GM12873 (cell line): Measurements from ENCODE around the gene STIP1.

Source experiments
- TF ChIP-seq, protein P1 (sequence below): IDR thresholded peaks from 2 replicates; pipeline ENCODE4 v1.5.1; 2012; ENCODE audit warnings: low read depth, mild to moderate bottlenecking, moderate library complexity, low read length, control low read depth; ENCODE audit not compliant: insufficient read depth; ENCODE audit errors: missing control alignments

The STIP1 gene

DNA sequence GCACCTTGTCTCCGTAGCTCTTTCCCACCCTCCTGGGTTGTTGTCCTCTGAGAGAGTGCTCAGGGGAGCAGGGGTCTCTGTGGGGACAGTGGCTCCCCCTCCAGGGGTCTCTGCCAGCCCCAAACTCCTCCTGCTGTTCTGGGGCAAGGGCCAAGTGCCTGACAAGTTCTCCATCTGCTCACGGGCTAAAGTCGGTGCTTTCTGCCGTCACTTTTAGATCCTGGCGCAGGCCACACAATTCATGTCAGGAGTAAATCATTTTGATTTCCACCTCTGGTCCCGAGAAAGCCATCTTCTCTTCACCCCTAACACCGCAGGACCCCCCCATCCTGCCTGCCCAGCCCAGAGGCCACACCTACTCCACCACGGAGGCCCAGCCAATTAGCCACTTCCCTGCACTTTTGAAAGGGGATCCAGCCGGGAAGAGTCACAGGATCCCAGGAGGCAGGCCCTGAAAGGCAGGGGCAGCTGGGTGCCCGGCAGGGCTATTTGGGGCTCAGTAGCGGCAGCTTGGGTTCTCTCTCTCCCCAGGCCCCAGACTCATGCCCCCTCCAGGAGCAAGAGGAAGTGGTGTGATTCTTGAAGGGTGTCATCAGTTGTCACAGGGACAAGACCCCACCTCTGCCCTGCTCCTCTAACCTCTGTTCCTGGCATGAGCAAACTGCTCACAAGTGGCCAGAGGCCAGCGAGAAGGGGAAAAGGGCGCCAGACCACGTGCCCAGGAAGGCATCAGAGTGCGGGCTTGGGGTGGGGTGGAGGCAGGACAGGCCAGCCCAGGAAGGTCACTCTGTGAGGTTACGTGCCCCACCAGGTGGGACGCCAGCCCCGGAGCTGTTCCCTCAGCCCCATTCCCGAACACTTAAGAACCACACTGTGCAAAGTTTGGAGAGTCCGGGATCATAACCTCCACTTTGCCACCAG lies 21.3 kb upstream of the STIP1 start:
- TF ChIP-seq, protein P1, sequence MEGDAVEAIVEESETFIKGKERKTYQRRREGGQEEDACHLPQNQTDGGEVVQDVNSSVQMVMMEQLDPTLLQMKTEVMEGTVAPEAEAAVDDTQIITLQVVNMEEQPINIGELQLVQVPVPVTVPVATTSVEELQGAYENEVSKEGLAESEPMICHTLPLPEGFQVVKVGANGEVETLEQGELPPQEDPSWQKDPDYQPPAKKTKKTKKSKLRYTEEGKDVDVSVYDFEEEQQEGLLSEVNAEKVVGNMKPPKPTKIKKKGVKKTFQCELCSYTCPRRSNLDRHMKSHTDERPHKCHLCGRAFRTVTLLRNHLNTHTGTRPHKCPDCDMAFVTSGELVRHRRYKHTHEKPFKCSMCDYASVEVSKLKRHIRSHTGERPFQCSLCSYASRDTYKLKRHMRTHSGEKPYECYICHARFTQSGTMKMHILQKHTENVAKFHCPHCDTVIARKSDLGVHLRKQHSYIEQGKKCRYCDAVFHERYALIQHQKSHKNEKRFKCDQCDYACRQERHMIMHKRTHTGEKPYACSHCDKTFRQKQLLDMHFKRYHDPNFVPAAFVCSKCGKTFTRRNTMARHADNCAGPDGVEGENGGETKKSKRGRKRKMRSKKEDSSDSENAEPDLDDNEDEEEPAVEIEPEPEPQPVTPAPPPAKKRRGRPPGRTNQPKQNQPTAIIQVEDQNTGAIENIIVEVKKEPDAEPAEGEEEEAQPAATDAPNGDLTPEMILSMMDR = no peak

DNA sequence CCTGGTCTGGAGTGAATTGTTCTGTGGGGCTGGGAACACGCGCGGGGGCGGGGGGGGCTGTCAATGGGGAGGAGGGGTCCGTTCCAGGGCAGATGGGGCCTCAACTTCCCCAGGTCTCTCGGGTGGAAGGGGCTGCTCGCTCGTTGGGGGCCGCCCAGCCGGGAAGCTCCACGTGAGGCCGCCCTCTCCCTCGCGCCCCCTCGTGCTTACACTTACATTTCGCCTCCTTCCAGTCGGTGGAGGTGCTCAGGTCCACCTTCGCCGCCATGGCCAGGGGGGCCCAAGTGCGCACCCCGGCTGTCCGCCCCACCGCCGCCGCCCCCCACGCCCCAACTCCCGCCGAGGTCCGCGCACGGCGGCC lies 20.5 kb upstream of the STIP1 start:
- TF ChIP-seq, protein P1 = no peak

DNA sequence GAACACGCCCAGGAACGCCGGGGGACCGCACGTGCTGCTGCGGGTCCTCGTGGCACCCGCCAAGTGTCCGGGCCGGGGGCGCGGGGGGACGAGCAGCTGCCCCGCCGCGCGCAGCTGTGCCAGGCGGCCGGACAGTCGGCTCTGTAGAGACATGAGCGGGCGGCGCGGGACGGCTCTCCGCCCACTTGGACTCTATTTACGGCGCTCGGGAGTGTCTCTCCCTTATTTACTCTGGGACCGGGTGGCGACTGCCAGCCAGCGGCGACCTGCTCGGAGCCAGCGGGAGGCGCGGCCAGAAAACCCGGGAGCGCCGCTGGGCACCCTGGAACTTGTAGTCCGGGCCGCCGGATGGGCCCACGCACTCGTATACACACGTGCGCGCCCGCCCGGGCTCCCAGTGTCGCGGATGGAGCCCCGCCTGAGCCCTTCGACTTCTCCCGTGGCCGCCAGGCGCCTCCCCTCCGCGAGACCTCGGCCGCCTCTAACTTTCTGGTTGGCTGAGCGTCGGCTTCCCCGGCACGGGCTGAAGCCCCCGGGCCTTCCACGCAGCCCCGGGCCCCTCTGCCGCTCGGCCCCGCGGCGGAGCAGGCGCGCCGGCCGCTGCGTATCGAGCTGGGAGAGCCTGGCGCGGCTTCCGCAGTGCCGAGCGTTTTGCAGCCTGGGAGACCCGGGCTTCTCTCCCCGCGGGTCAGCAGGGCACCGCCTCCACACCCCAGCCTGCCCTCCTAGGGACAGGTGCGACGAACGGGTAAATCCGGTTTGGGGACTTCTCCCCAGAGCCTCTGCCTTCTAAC lies 19.9 kb upstream of the STIP1 start, which contains the start of gene MACROD1:
MACROD1 (minus strand) TSS at position 272 of the 794 bp plus-strand sequence; CDS start at position 153, 119 bp downstream.
- TF ChIP-seq, protein P1 = no peak

DNA sequence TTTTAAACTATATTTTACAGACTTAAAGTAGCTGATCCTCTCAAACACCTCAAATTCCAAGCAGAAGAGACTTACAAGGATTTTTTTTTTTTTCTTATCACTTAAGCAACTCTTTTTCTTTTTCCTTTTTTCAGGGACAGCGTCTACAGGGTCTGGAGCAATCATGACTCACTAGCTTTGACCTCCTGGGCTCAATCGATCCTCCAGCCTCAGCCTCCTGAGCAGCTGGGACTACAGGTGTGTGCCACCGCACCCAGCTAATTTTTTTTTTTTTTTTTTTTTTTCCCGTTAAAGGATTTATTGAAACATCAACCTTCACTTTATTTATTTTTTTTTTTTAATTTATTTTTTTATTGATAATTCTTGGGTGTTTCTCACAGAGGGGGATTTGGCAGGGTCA lies 15.6 kb upstream of the STIP1 start:
- TF ChIP-seq, protein P1 = no peak

DNA sequence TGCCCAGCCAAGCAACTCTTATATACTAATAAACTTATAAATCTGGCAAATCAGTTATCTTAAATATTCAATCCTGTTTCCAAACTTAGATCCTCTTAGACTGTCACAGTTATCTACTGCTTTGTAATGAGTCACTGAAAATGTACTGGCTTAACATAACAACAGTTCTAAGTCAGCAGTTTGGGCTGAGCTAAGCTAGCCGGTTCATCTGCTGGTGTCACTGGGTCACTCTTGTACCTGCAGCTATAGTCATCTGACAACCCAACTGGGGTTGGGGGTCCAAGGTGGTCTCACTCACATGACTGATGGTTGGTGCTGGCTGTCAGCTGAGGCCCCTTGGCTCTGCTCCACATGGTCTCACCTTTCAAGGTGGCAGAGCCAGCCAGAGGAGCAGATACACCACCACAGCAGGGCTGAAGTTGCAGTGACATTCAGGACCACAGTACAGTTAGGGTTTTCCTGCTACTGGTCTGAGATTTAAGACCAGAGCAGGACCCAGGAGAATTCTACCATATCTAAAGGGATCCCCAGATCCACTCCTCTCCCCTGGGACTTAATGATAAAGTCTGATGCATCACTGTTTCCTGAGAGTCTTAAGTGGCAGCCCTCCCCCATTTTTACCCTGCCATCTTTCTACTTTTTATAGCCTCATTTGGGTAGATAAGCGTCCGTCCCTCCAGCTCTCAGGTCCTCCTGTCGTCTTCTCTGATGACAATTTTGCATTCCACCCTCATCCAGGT lies 12.2 kb upstream of the STIP1 start:
- TF ChIP-seq, protein P1 = no peak

DNA sequence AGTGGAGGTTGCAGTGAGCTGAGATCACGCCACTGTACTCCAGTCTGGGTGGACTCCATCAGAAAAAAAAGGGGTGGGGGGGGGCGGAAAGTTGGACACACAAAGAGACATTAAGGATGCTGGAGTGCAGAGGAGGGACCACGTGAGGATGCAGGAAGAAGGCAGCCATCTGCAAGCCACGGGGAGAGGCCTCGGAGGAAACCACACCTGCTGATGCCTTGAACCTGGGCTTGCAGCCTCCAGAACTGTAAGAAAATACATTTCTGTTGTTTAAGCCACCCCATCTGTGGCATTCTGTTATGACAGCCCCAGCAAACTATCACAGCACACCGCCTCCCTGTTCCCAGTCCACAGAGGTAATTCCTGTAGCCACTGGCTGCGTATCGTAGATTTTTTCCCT lies 9.2 kb upstream of the STIP1 start:
- TF ChIP-seq, protein P1 = no peak

DNA sequence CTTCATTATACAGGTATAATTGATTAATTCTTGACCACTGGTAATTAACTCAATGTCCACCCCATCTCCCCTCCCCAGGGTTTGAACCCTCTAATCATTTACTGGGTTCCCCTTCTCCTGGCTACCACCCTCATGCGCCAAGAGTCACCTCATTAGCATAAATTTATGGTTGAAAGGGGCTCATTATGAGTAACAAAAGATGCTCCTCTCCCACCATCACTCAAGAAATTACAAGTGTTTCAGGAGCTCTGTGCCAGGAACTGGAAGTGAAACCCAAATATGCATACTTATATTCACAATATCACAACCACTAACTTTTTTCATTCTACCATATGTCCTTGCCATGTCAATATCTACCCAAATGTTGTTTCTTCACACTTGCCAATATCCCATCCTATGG lies 7.8 kb upstream of the STIP1 start:
- TF ChIP-seq, protein P1 = no peak
